K562 (cell line): ENCODE data around the gene TP53TG5. TPM values are rescaled to one million over a fixed set of nuclear protein-coding genes. Genes with fewer than 3 reads are reported as not detected.

Source experiments
- ATF1 ChIP-seq, 2 experiments: fragments of 450-650 bp in 1 of 2; IDR thresholded peaks; 2 replicates each; pipeline ENCODE4 v1.6.1; 2016; ENCODE audit warnings: missing compliant biosample characterization in 1 of 2, missing genetic modification characterization in 1 of 2
- BRD4 ChIP-seq: fragments of 200-600 bp; sonication (generic); IDR thresholded peaks from 2 replicates; pipeline ENCODE4 v1.6.1; 2017; ENCODE audit warnings: inconsistent platforms
- E2F6 ChIP-seq, 2 experiments: IDR thresholded peaks; 2 replicates each; pipeline ENCODE4 v1.6.1; 2011; ENCODE audit warnings: borderline replicate concordance in 1 of 2, control low read depth in 1 of 2, low read depth in 1 of 2, low read length in 1 of 2, mild to moderate bottlenecking in 1 of 2, mixed read lengths in 1 of 2, moderate library complexity in 1 of 2; ENCODE audit not compliant: insufficient read depth in 1 of 2, insufficient read length in 1 of 2, poor library complexity in 1 of 2, severe bottlenecking in 1 of 2; ENCODE audit errors: extremely low read depth in 1 of 2
- NONO ChIP-seq, 2 experiments: fragments of 200-400 bp in 1 of 2; fragments of 450-650 bp in 1 of 2; formaldehyde crosslinking in 1 of 2; IDR thresholded peaks; 2 replicates each; pipeline ENCODE4 v1.6.1; 2017; ENCODE audit warnings: low read depth in 2 of 2, mild to moderate bottlenecking in 2 of 2, moderate library complexity in 2 of 2, low read length in 1 of 2
- PCBP1 ChIP-seq: fragments of 200-400 bp; formaldehyde crosslinking; IDR thresholded peaks from 2 replicates; pipeline ENCODE4 v1.6.1; 2018; ENCODE audit warnings: mild to moderate bottlenecking, low read depth, low read length; ENCODE audit not compliant: poor library complexity, severe bottlenecking
- PRDM10 ChIP-seq: fragments of 450-650 bp; IDR thresholded peaks from 2 replicates; pipeline ENCODE4 v1.6.1; 2018; ENCODE audit not compliant: partially characterized antibody
- SFPQ ChIP-seq: fragments of 200-400 bp; formaldehyde crosslinking; IDR thresholded peaks from 2 replicates; pipeline ENCODE4 v1.6.1; 2017; ENCODE audit warnings: mild to moderate bottlenecking, low read depth, low read length, moderate library complexity
- SMARCA4 ChIP-seq: fragments of 450-650 bp; IDR thresholded peaks from 2 replicates; pipeline ENCODE4 v1.6.1; 2016
- TAF1 ChIP-seq: IDR thresholded peaks from 2 replicates; pipeline ENCODE4 v1.6.1; 2011; ENCODE audit warnings: mild to moderate bottlenecking, low read length, moderate library complexity; ENCODE audit not compliant: insufficient read depth, control insufficient read depth, severe bottlenecking; ENCODE audit errors: extremely low read depth
- UBTF ChIP-seq, 2 experiments: IDR thresholded peaks; 2 replicates each; pipeline ENCODE4 v1.6.1; 2012; ENCODE audit warnings: improper control_type of control experiment in 2 of 2, low read depth in 2 of 2, low read length in 2 of 2, borderline replicate concordance in 1 of 2
- VEZF1 ChIP-seq: fragments of 200-800 bp; sonication (Bioruptor generic); IDR thresholded peaks from 2 replicates; pipeline ENCODE4 v1.6.1; 2017; ENCODE audit warnings: missing genetic modification characterization, missing compliant biosample characterization
- ZNF239 ChIP-seq: fragments of 250-450 bp; sonication (Bioruptor Pico); IDR thresholded peaks from 2 replicates; pipeline ENCODE4 v1.4.0; 2020; ENCODE audit warnings: mild to moderate bottlenecking
- ZNF76 ChIP-seq: fragments of 250-450 bp; sonication (Bioruptor Pico); IDR thresholded peaks from 2 replicates; pipeline ENCODE4 v1.4.0; 2020; ENCODE audit warnings: mild to moderate bottlenecking, moderate library complexity, borderline replicate concordance
- polyA plus RNA-seq, 8 experiments: library from polyadenylated mRNA; depleted of rRNA in 4 of 8; stranded (reverse) in 5 of 8; unstranded in 3 of 8; fragments of >200 nt; fragmentation: Nextera tagmentation in 2 of 8; fragmentation: Illumina TruSeq in 1 of 8; extraction: Ambion mirVana in 2 of 8; extraction: Trizol in 1 of 8; gene quantifications; 2 replicates each; pipeline versions ENCODE4 v1.2.1 to v1.2.3, GENCODE V29; 2011 to 2014; ENCODE audit warnings: inconsistent platforms in 1 of 8, missing spikeins in 1 of 8
- total RNA-seq, 7 experiments: library from RNA; depleted of rRNA in 6 of 7; stranded (reverse); fragments of >200 nt in 6 of 7; fragmentation: Illumina TruSeq in 2 of 7; extraction: Trizol in 2 of 7; gene quantifications; 2 replicates each; pipeline versions ENCODE4 v1.2.1 to v1.2.3, GENCODE V29; 2011 to 2021; ENCODE audit warnings: low replicate concordance in 1 of 7

The TP53TG5 gene
- total and polyA plus RNA-seq, 9 of the 15 experiments (the other 6 are each of a cell fraction or from before 2014, with no cell fraction given) = 0.04 to 0.05 (median 0.04) TPM; not detected in 6

- TF ChIP-seq E2F6 (IDR thresholded peaks at IDR 0.05; ENCODE audit: borderline replicate concordance in 1 of 2, extremely low read depth in 1 of 2, insufficient read depth in 1 of 2, insufficient read length in 1 of 2, low read depth in 1 of 2, low read length in 1 of 2, poor library complexity in 1 of 2, severe bottlenecking in 1 of 2) = peak; percentile 76 to 91
- peak; percentile 49 for TF ChIP-seq PRDM10
- TF ChIP-seq ATF1 (CRISPR knock-in tag; IDR thresholded peaks at IDR 0.05) = no peak
- TF ChIP-seq ATF1 (tag; IDR thresholded peaks at IDR 0.05) = peak; percentile 48
- no peak for TF ChIP-seq ZNF239 (CRISPR knock-in tag)
- peak; percentile 59; the same call in 1 of the 2 replicates for TF ChIP-seq ZNF76 (CRISPR knock-in tag)
- TF ChIP-seq NONO (IDR thresholded peaks at IDR 0.05; ENCODE audit: low read depth in 2 of 2, low read length in 1 of 2) = peak; percentile 44 to 98; a peak in 2 of 4 replicates
- 0 out of 2 replicates have a peak, but pooled peaks have one; percentile 18 for TF ChIP-seq SMARCA4
- TF ChIP-seq UBTF (IDR thresholded peaks at IDR 0.05; ENCODE audit: borderline replicate concordance in 1 of 2, low read depth in 2 of 2, low read length in 2 of 2) = peak in 1 of 2 experiments; percentile 77; a peak in 2 of 4 replicates
- TF ChIP-seq VEZF1 (CRISPR knock-in tag) = peak; percentile 91
- TF ChIP-seq TAF1 = peak; percentile 74
- TF ChIP-seq SFPQ = no peak
- peak; percentile 70 for TF ChIP-seq PCBP1
- TF ChIP-seq BRD4 = peak; percentile 71; the same call in 1 of the 2 replicates
Measured at GRCh38 chr20:45347936-45348778, 30.0 kb downstream of the TP53TG5 start, which contains the start of gene SDC4 (continued).
